CD4-positive, alpha-beta T cell (primary cell): Measurements from ENCODE around the gene ADAP2. TPM values are rescaled to one million over a fixed set of nuclear protein-coding genes. Genes with fewer than 3 reads are reported as not detected.

ENCODE experiments used
- ATAC-seq: fragments of 200-7000 bp; cut with Tn5 transposase; one replicate; pipeline ENCODE4 v1.10.0; 2022; ENCODE audit warnings: mild to moderate bottlenecking; ENCODE audit not compliant: poor library complexity
- CTCF ChIA-PET: fragments of 350-600 bp; sonication (Branson Sonifier 250); formaldehyde crosslinking; loops from one replicate; lab custom pipeline; 2021; ENCODE audit warnings: antibody characterized with exemption, inconsistent platforms; lab: Charles Lee
- POLR2A ChIA-PET: fragments of 350-600 bp; sonication (Branson Sonifier 250); formaldehyde crosslinking; loops from one replicate; lab custom pipeline; 2021; ENCODE audit warnings: antibody characterized with exemption, inconsistent platforms; lab: Charles Lee
- DNase-seq, 14 experiments: peaks; one replicate each; pipeline ENCODE4 v3.0.0-alpha.2; 2013 to 2020; ENCODE audit warnings: mixed read lengths in 2 of 14
- H3K27ac ChIP-seq, 2 donors: one replicate each; pipeline versions ENCODE4 v1.5.1 to v1.7.0; 2013; ENCODE audit warnings: low read length in 2 of 2, low read depth in 1 of 2, mild to moderate bottlenecking in 1 of 2
- H3K27me3 ChIP-seq, 2 experiments: 1 replicate in 1 of 2; 2 replicates in 1 of 2; pipeline versions ENCODE4 v1.6.1 to v1.7.0; 2013; ENCODE audit warnings: low read length in 2 of 2, control low read depth in 1 of 2, mild to moderate bottlenecking in 1 of 2, moderate library complexity in 1 of 2; ENCODE audit not compliant: insufficient read depth in 2 of 2, control insufficient read depth in 1 of 2
- H3K36me3 ChIP-seq: one replicate; pipeline ENCODE4 v1.6.1; 2013; ENCODE audit warnings: low read length, control low read depth; ENCODE audit not compliant: insufficient read depth
- H3K4me1 ChIP-seq: one replicate; pipeline ENCODE4 v1.6.1; 2013; ENCODE audit warnings: low read length, control low read depth; ENCODE audit not compliant: insufficient read depth
- H3K4me3 ChIP-seq: one replicate; pipeline ENCODE4 v1.5.1; 2013; ENCODE audit warnings: mild to moderate bottlenecking, low read length, moderate library complexity
- H3K9me3 ChIP-seq, 2 experiments: 1 replicate in 1 of 2; 2 replicates in 1 of 2; pipeline versions ENCODE4 v1.6.1 to v1.7.0; 2013; ENCODE audit warnings: low read length in 2 of 2, mild to moderate bottlenecking in 2 of 2, control low read depth in 1 of 2, moderate library complexity in 1 of 2; ENCODE audit not compliant: control insufficient read depth in 1 of 2, insufficient read depth in 1 of 2
- H3K27ac Mint-ChIP-seq: one replicate; pipeline ENCODE4 v1.8.0; 2020; ENCODE audit warnings: mixed read lengths
- H3K27me3 Mint-ChIP-seq: one replicate; pipeline ENCODE4 v1.8.0; 2021; ENCODE audit warnings: mixed read lengths
- H3K36me3 Mint-ChIP-seq: one replicate; pipeline ENCODE4 v1.8.0; 2021; ENCODE audit warnings: low read depth, mixed read lengths
- H3K4me1 Mint-ChIP-seq: one replicate; pipeline ENCODE4 v1.8.0; 2021; ENCODE audit warnings: low read depth, mixed read lengths
- H3K4me3 Mint-ChIP-seq: one replicate; pipeline ENCODE4 v1.8.0; 2020; ENCODE audit warnings: mild to moderate bottlenecking, mixed read lengths
- H3K9me3 Mint-ChIP-seq: one replicate; pipeline ENCODE4 v1.8.0; 2020; ENCODE audit warnings: mixed read lengths
- intact Hi-C, 2 experiments: fragments of 100-400 bp; cut with DNase I in 1 of 2; cut with micrococcal nuclease in 1 of 2; formaldehyde crosslinking; loops; one replicate each; pipeline versions ENCODE4 v1.15.1 to v1.9.0; 2023 to 2025; cut with DNase I, micrococcal nuclease
- total RNA-seq, 174 experiments: library from RNA in 2 of 174; stranded (reverse) in 2 of 174; gene quantifications; one replicate each; pipeline ENCODE4 v1.2.3 and lab custom pipeline; 2021 to 2026
- TF ChIP-seq, protein P1 (sequence below): fragments of 200-600 bp; IDR thresholded peaks from one replicate; pipeline ENCODE4 v1.8.0; 2022; ENCODE audit warnings: antibody characterized with exemption, mild to moderate bottlenecking

ADAP2 gene
- total RNA-seq, 2 experiments from 2014 or later, result 1.1 to 1.8 TPM

DNA sequence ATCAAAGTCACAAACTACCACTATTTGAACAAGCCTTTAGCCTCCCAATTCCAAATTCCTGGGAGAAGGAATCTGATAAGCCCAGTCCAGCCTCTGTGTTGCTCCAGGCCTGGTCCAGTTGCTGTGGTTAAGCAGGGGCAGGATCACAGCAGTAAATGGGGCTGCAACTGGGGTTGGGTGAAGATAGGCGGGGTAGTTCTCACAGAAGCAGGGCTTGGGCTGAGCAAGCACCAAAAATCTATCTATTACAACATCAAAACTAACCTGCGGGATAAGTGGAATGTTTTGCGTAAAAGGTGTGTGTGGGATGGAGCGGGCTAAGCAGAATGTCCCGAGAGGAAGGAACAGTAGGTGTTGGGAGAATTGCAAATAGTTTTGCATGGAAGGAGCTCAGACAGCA lies 26.1 kb downstream of the ADAP2 start:
- no peaks in the 10 kb centered on the region for H3K27me3 ChIP-seq
- H3K36me3 ChIP-seq, result no peaks in the 10 kb centered on the region
- H3K4me1 Mint-ChIP-seq, result no peaks in the 10 kb centered on the region
- no peak overlapping the region for H3K4me3 Mint-ChIP-seq
- TF ChIP-seq, protein P1, sequence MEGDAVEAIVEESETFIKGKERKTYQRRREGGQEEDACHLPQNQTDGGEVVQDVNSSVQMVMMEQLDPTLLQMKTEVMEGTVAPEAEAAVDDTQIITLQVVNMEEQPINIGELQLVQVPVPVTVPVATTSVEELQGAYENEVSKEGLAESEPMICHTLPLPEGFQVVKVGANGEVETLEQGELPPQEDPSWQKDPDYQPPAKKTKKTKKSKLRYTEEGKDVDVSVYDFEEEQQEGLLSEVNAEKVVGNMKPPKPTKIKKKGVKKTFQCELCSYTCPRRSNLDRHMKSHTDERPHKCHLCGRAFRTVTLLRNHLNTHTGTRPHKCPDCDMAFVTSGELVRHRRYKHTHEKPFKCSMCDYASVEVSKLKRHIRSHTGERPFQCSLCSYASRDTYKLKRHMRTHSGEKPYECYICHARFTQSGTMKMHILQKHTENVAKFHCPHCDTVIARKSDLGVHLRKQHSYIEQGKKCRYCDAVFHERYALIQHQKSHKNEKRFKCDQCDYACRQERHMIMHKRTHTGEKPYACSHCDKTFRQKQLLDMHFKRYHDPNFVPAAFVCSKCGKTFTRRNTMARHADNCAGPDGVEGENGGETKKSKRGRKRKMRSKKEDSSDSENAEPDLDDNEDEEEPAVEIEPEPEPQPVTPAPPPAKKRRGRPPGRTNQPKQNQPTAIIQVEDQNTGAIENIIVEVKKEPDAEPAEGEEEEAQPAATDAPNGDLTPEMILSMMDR, result no peak
- no peaks in the 10 kb centered on the region for H3K9me3 ChIP-seq
- intact Hi-C loops, result no loop called here
- no peak for DNase-seq
- ChIA-PET POLR2A (no interaction called here), CTCF (no interaction called here)
- no peak for ATAC-seq
- H3K27ac ChIP-seq, result no peak overlapping the region
- H3K36me3 Mint-ChIP-seq, result no peaks in the 10 kb centered on the region
- H3K9me3 Mint-ChIP-seq, result no peaks in the 10 kb centered on the region
- no peak overlapping the region for H3K4me3 ChIP-seq
- no peaks in the 10 kb centered on the region for H3K4me1 ChIP-seq
- no peak overlapping the region for H3K27ac Mint-ChIP-seq
- H3K27me3 Mint-ChIP-seq, result no peaks in the 10 kb centered on the region

DNA sequence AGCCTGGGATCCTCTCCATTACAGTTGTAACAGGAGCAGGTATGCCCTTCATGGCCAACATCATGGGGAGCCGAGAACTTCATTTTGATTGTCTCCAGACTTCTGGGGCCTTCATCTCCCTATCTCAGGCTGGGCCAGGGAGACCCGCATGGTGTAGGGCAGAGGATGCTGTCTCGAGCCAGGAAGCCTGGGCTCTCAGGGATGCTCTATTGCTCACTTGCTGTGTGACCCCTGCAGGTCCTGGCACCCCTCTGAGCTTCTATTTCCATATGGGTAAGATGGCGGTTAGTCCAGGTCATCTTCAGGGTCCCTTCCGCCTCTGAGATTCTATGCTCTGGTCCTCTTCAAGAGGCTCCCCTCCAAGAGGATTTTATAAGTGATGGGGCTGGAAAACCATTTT lies 28.4 kb downstream of the ADAP2 start:
- H3K4me3 ChIP-seq, result no peak overlapping the region
- H3K4me1 ChIP-seq, result no peaks in the 10 kb centered on the region

DNA sequence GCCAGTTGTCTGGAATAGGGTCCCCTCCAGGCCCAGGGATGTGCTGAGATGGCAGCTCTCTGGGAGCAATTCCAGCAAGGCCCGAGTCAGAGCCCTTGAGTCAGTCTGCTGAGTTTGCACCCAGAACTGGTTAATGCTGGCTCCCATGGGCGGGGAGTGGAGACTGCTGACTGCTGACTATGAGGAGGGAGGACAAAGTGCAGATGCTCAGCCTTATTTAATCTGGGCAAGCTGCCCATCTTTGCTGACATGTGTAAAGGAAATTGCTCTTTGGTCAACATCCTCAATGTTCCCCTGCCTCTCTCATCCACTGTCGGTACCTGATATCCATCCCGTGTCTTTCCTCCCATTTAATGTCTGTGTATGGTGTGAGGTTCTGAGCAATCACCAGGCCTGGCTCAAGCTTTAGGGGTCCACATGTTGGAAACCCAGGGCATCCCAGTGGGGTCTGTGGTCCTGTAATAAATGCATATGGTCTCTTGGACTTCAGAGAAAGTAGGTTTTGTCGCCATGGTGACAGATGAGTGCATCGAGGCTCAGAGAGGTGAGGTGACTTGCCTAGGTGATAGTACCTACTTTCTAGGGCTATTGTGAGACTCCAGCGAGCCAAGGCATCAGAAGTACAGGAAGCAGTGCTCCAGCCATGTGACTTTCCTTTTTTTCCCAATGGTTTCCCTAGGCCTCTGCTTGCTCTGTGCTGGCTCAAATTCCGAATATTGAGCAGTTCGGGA lies 29.1 kb downstream of the ADAP2 start:
- H3K9me3 Mint-ChIP-seq, result no peaks in the 10 kb centered on the region
- ChIA-PET CTCF (no interaction called here), POLR2A (no interaction called here)
- intact Hi-C loops, result no loop called here
- H3K36me3 ChIP-seq, result no peaks in the 10 kb centered on the region
- DNase-seq, result peak in 2 of 14 experiments; percentile 19 to 37
- no peaks in the 10 kb centered on the region for H3K4me1 Mint-ChIP-seq
- no peaks in the 10 kb centered on the region for H3K27me3 Mint-ChIP-seq
- H3K27ac ChIP-seq, result no peak overlapping the region
- H3K27me3 ChIP-seq, result no peaks in the 10 kb centered on the region
- no peak overlapping the region for H3K27ac Mint-ChIP-seq
- TF ChIP-seq, protein P1, result no peak
- no peak for ATAC-seq
- no peaks in the 10 kb centered on the region for H3K9me3 ChIP-seq
- no peak overlapping the region for H3K4me3 ChIP-seq
- H3K36me3 Mint-ChIP-seq, result no peaks in the 10 kb centered on the region
- no peaks in the 10 kb centered on the region for H3K4me1 ChIP-seq
- H3K4me3 Mint-ChIP-seq, result no peak overlapping the region

More for the DNA sequence above, 28.4 kb downstream of the ADAP2 start:
- CTCF ChIA-PET, result no interaction called here
- Histone ChIP-seq H3K36me3 (no peaks in the 10 kb centered on the region), H3K27me3 (no peaks in the 10 kb centered on the region), H3K9me3 (no peaks in the 10 kb centered on the region), H3K27ac (no peak overlapping the region)
- no peak overlapping the region for H3K4me3 Mint-ChIP-seq
- ATAC-seq (no peak), DNase-seq (no peak)
- POLR2A ChIA-PET, result no interaction called here
- TF ChIP-seq, protein P1, result no peak
- intact Hi-C loops, result no loop called here
- no peaks in the 10 kb centered on the region for H3K36me3 Mint-ChIP-seq
- no peak overlapping the region for H3K27ac Mint-ChIP-seq
- H3K9me3 Mint-ChIP-seq, result no peaks in the 10 kb centered on the region
- no peaks in the 10 kb centered on the region for H3K27me3 Mint-ChIP-seq
- H3K4me1 Mint-ChIP-seq, result no peaks in the 10 kb centered on the region
